GM12801 (cell line): ENCODE measurements around the gene MPRIP.

Source experiments
- CTCF ChIP-seq: IDR thresholded peaks from one replicate; pipeline ENCODE4 v1.5.1; 2011; ENCODE audit warnings: control low read depth; ENCODE audit not compliant: insufficient read length; ENCODE audit errors: extremely low read depth

Gene MPRIP

DNA sequence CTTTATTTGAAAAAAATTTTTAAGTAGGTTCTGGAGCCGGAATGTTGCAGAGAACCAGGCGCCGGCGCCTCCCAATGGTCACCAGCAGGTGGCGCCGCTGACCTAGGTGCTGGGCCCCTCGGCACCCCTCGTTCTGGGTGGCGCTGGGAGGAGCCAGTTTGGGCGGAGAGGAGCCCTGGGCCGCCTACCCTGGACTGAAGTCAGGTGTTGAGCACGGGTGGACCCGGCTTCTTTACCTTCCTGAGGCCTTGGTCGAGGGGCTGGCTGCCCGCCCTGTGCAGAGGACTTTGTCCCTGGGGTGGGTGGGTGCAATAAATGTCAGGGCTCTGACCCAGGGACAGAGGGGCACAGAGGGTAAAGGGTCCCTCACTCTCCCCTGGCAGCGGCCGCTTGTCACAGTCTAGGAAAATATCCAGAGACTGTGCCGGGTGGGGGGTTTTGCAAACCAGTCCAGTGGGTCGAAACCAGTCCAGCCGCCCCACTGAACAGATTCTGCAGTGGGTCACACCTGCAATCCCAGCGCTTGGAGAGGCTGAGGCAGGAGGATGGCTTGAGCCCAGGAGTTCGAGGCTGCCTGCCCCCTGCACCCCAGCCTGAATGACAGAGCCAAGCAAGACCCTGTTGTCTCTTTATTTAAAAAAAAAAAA is 40.3 kb upstream of the MPRIP start:
- TF ChIP-seq CTCF: no peak

DNA sequence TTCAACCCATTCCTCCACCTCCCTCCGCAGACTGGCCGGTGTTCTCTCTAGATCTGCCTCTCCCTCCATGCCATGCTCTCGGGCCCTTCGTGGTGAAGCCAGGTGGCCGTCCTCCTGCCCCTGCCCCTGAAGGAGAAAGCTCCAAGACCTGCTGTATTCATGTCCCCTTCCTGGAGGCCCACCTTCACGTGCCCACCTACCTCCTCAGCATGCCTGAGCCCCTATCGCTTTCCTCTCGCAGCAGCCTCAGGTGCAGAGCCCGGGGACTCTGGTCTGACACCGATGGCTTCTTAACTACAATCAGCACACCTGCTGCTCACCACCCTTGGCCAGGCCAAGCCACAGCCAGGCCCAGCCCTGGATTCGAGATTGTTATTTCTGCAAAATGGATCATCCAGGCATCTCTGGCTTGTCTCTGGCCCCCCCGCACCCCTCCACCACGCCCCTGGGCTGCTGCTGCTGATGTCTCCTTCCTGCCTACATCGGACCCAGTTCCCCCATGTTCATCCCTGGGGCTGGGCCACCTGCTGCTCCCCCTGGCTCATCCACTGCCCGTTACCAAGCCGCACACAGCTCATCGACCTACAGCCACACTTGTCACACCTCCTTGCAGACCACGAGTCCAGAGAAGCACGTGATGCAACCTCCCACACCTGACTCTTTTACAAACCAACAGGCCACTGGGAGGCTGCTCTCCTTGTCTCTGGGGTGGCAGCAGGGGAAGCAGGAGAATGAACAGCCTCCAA is 37.8 kb upstream of the MPRIP start:
- no peak for TF ChIP-seq CTCF

- TF ChIP-seq CTCF: no peak
Observed at GRCh38 chr17:17015230-17015629, 27.0 kb upstream of the MPRIP start.

DNA sequence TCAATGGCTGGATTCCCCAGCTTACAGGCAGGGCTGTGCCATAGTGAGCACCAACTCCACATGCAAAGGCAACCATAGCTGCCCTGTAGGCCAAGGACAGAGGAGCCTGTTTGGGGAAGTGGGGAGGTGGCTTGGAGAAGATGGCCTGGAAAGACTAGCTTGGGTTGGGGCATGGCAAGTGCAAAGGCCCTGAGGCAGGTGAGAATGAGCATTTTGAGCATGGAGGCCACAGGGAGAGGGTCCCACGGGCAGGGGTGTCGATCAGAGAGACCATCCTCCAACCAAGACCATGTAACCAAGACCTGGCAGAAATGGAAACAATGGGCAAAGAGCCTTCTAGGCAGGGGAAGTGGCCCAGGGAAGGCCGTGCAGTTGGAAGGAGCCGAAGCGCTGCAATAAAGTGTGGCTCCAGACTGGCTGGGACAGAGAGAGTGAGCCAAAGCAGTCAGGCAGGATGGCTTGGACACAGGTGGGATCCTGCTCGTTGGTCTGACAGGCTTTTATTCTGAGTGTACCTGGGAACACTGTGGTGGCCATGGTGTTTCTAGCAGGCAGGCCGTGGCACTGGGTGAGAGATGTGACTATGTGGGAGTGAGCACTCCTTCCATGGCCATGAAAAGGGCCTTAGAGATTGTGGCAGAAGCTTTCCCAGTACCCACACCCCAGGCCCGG is 24.8 kb upstream of the MPRIP start:
- TF ChIP-seq CTCF: no peak

- TF ChIP-seq CTCF: no peak
Observed at GRCh38 chr17:17018021-17018441, 24.2 kb upstream of the MPRIP start.

DNA sequence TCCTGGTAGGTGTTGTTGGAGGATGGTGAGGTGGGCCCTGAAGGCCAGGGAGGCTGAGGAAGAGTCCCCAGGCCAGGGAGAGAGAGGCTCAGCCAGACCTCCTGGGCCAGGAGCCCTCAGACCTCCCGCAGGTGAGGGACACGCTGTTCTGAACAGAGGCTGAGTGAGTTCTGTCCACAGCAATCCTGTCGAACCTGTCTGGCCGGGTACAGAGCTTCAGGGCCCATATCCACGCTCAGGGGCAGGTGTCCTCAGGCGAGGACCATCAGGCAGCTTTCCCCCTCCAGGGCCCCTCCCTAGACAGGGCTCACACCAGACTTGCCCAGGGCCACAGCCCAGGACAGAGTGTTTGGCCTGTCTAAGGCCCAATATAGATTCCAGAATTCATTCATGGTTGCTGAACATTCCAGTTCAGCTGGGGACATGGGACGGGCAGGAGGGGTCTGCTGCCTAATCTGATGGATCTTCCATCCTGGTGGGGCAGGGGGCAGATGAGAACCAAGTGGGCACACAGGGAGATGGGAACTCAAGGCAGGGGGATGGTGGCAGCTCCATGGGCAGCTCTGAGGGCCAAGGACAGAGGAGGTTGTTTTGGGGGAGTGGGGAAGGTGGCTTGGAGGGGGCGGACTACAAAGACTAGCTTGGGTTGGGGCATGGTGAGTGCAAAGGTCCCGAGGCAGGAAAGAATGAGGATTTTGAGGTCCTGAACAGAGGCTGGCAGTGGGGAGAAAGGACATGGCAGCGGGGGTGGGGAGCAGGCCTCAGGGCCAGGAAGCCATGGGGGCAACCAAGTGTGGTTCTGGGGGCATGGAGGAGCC is 23.4 kb upstream of the MPRIP start:
- no peak for TF ChIP-seq CTCF

GRCh38 chr17:17019430-17019762 is 22.9 kb upstream of the MPRIP start:
- TF ChIP-seq CTCF: no peak
